GM23248 (cell line): ENCODE measurements around the gene STIM1.

Experiments
- EZH2 ChIP-seq: fragments of 200-600 bp; sonication (generic); IDR thresholded peaks from 2 replicates; pipeline ENCODE4 v1.6.1; 2018; ENCODE audit warnings: antibody characterized with exemption, mild to moderate bottlenecking; ENCODE audit not compliant: insufficient read depth, poor library complexity, severe bottlenecking
- EZH2phosphoT487 ChIP-seq: fragments of 200-600 bp; sonication (generic); IDR thresholded peaks from 2 replicates; pipeline ENCODE4 v1.6.1; 2018; ENCODE audit warnings: antibody characterized with exemption, moderate library complexity, mild to moderate bottlenecking, low read depth; ENCODE audit not compliant: insufficient read depth

DNA sequence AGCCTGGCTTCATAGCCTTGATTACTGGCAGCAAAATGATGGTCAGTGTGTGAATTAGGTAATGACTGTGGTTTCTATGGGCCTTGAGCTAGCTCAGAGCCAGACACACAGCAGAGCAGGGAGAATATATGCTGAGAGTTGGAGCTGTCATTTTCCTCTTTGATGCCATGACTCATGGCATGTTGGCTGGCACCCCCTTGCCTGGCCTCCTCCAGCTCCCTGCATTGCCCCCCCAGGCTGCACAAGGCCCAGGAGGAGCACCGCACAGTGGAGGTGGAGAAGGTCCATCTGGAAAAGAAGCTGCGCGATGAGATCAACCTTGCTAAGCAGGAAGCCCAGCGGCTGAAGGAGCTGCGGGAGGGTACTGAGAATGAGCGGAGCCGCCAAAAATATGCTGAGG lies 218.8 kb downstream of the STIM1 start:
- TF ChIP-seq EZH2 (no peak), EZH2phosphoT487 (no peak)
